SIG-M5 treated with dmso at 0.1 percent for 504 hours (cell line): Measurements from ENCODE around the gene IQCN.
A peak's percentile ranks its signal among the peaks of the same experiment; 100 is the strongest.

ENCODE experiments used
- DNase-seq: peaks from one replicate; lab custom pipeline; 2025; ENCODE audit not compliant: unreplicated experiment; lab: John Stamatoyannopoulos, UW

IQCN gene

GRCh38 chr19:18239303-18239702, 34.9 kb downstream of the IQCN start:
- DNase-seq: no peak

GRCh38 chr19:18234194-18234593, 40.1 kb downstream of the IQCN start:
- DNase-seq: no peak

GRCh38 chr19:18233224-18233825, 40.9 kb downstream of the IQCN start:
- DNase-seq: peak; percentile 20

GRCh38 chr19:18232540-18233223, 41.6 kb downstream of the IQCN start:
- no peak for DNase-seq

DNA sequence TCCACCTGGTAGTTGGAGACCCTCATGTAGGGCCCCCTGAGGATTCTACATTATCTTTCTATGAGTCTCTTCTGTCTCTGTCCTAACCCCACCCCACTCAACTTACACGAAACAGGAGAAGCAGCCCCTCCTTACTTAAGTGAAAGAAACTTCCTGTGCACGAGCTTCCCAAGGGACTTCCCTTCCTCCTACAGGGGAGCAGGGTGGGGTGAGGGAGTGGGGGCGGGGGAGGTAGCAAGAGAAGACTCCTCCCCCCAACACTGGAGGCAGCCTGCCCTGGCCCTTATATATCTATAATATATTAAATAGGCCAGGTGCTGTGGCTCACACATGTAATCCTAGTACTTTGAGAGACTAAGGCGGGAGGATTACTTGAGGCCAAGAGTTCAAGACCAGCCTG, 42.5 kb downstream of the IQCN start:
- DNase-seq: no peak

DNA sequence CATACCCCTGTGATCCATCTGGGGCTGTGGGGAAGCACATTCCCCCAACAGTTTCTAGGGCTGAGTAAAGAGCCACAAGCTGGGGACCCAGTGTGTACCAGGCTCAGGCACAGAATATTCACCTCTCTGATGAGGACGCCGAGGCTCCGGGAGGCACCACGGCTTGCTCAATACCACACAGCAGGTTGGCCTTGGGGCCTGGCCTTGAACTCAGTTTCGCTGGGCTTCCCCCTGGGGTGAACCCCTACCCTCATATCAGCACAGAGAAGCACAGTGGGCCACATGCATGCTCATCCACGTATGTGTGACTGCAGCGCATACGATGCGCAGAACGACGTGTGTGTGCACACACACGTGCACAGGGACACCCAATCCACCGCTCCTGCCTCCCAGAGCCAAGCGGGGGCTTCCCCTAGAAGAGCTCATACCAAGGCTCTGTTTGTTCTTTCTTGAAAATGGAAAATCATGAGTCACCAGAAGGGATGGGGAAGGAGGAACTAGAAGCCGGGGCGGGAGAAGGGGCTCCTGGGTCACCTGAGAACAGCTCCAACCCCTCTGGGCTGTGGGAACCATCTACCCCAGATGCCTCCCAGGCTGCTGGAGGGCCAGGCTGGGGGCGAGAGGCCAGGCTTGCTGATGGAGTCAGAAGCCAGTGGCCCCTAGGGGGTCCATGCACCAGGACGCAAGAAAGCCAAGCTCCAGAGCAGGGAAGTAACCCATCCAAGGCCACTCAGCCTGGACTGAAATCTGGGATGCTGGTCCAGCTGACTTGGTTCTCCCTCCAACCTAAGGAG, 43.1 kb downstream of the IQCN start:
- peak; percentile 39 for DNase-seq

GRCh38 chr19:18229915-18230314, 44.3 kb downstream of the IQCN start:
- no peak for DNase-seq

DNA sequence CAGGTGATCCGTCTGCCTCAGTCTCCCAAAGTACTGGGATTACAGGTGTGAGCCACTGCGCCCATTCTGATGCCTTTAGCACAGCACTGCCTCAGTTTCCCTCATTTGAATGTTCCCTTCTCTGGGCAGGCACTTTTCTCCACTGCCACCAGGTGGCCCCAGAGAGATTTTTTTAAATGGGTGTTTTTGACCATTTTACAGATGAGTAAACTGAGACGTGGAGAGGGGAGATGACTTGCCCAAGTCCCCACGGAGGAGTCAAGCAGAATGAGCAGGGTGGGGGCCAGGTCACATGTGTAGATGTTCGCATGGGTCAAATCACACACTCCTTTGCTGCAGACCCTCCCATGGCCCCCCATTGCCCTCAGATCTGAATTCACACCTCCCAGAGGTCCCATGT, 44.8 kb downstream of the IQCN start:
- no peak for DNase-seq

GRCh38 chr19:18227781-18228271, 46.4 kb downstream of the IQCN start:
- no peak for DNase-seq

- no peak for DNase-seq
These were observed 47.1 kb downstream of the IQCN start for GRCh38 chr19:18226956-18227780.

DNA sequence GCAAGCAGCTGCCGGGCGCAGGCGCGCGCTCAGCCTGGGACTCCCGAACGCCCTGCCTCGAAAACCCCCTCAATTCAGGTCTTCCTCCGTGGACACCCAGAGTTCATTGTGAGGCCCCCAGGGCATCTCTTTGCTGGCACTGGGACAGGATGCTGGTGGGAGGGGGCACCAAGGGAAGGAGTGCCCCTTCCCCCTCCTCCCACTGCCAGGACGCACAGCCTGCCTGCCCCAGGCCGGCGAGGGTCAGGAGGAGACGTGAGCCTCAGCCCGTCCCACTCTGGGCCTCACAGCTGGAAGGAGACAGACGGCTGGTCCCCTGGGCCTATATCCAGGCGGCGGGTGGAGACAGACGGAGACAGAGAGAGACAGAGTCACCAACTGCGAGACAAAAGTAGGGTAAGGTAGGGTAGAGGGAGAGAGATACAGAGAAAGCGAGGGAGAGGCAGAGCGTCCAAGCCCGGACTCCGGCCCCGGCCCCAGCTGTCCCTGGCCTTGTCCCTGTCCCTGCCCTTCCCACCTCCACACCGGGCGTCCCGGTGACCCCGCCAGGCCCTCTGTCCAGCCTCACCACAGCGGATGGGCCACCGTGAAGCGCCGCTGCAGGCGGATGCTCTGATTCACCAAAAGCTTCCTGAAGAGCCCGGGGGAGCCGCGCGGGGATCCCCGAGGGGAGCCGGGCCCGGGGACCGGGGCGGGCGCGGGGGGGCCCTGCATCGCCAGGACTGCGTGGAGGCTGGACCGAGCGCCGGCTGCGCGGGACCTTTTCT, 48.4 kb downstream of the IQCN start, which contains the start of gene PDE4C:
PDE4C (minus strand) TSS at position 737 of the 767 bp plus-strand sequence; CDS start at position 714, 23 bp downstream.
- DNase-seq: no peak

- no peak for DNase-seq
These were observed 48.9 kb downstream of the IQCN start for GRCh38 chr19:18225355-18225701.

- peak; percentile 93 for DNase-seq
These were observed 49.5 kb downstream of the IQCN start for GRCh38 chr19:18224525-18225354.

DNA sequence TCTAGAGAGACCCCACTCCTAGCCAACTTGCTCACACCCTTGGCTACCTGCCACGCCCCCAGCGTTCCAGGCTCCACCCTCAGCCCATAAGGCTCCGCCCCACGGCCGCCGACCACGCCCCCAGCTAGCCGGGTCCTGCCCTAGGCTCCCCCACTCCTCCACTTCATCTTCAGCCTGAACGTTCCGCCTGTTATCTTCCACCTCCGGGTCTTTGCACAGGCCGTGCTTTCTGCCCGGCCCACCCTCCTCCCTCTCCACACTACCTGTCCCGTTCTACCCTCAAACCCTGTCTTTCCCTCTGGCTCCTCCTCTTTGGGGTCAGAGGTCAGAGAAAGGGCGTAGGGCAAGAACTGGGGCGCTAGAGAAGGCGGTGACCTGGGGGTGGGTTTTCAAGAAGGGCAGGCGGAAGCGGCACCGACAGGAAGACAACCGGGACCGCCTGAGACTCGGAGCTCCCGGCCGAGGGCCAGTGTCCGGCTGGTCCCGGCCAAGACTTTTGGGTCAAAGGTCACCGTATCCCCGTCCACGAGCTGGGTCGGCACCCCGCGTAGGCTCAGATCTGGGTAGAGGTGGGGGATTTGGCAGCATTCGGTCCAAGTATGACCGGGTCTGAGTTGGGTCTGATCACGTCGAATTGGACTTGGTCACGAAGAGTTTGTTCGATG, 50.3 kb downstream of the IQCN start:
- DNase-seq: peak; percentile 41

- no peak for DNase-seq
These were observed 52.2 kb downstream of the IQCN start for GRCh38 chr19:18221815-18222725.

DNA sequence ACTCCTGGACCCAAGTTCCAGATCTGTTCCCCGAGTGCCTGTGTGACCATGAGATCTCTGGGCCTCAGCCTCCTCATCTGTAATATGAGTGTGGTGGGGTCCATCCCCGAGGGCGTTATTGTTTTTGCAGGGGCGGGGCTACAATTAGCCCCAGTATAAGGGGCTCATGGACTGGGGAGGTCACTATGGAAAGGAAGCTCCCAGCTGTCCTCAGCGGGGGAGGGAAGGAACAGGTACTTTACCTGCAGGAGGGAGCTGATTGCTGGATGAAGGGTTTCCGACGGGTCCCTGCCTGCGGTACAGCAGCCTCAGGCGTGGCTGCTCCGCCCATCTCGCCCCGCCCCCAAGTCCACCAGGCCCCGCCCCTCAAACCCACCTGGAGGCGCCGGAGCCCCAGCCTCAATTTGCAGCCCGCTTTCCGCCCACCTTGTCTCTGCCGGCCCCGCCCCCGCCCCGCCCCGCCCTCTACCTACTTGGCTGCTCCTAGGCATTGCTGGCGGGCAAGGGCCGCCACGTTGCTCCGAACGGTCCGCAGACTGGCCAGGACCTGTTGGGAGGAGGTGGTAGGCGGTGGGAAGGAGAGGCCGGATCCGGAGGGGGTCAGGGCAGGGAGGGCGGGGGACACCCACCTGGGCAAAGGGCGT, 53.5 kb downstream of the IQCN start:
- DNase-seq: no peak

DNA sequence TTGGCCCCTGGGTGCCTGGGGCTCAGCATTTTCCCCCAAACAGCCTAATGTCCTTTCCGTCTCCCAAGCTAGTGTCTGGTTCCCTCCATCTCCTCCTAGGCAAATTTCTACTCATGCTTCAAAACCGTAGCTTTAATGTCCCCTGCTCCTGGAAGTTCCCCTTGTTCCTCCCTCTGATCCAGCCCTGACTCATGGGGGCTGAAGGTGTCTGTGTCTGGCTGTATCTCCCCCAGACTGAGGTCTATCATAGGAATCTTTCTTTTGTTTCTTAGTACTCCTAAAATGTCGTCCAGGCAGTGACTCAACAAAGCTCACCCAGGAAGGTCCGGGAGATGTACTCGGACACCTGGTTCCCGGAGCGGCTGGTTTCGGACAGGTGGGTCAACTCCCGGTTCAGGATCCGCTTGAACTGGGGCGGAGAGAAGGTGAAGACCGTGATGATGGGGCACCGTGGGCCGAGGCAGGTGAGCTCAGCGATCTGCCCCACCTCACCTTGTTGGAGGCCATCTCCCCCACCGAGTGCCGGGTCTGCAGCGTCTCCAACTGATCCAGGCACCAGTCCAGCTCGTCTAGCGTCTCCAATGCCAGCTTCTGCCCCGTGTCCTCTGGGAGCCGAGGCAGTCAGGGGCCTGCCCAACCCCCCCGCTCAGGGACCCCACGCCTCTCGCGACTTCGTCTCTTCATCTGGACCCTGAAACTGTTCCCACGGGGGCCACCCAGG, 54.2 kb downstream of the IQCN start:
- DNase-seq: no peak
